ENCODE measurements around the gene KRT86.
"Not testable (repeated sequence)": the region's sequence is repeated elsewhere in the genome, so short reads cannot be mapped to it uniquely, and the experiment has no call there.

The KRT86 gene

GRCh38 chr12:52331039-52331438, 56.6 kb downstream of the KRT86 start:
- in situ Hi-C loops (cut with MboI; ENCODE audit: low sequenced_read_pairs): no loop called here

DNA sequence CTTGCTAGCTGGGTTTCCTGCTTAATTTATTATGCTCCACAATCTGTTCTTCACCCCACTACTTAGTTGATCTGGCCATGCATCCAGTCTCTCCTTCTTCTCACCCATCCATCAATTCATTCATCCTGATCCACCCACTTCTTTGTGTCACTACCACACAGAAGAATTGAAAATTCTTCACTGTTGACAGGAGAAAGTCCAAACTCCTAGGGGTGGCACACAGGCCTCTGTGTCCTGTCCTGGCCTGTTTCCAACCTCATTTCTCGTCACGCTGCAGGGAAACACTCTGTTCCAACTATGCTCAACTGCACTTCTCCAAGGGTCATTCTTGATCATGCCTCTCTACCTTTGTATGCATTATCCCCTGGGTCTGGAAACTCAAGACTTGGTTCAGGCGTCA, 57.4 kb downstream of the KRT86 start:
- in situ Hi-C loops (cut with MboI; ENCODE audit: low sequenced_read_pairs): no loop called here

GRCh38 chr12:52332381-52332780, 57.9 kb downstream of the KRT86 start:
- in situ Hi-C loops (cut with MboI; ENCODE audit: low sequenced_read_pairs): no loop called here

GRCh38 chr12:52333321-52333720, 58.9 kb downstream of the KRT86 start:
- in situ Hi-C loops (cut with MboI; ENCODE audit: low sequenced_read_pairs): no loop called here

- in situ Hi-C loops (cut with MboI; ENCODE audit: low sequenced_read_pairs): no loop called here
Measured at GRCh38 chr12:52334185-52334584, 59.7 kb downstream of the KRT86 start.

DNA sequence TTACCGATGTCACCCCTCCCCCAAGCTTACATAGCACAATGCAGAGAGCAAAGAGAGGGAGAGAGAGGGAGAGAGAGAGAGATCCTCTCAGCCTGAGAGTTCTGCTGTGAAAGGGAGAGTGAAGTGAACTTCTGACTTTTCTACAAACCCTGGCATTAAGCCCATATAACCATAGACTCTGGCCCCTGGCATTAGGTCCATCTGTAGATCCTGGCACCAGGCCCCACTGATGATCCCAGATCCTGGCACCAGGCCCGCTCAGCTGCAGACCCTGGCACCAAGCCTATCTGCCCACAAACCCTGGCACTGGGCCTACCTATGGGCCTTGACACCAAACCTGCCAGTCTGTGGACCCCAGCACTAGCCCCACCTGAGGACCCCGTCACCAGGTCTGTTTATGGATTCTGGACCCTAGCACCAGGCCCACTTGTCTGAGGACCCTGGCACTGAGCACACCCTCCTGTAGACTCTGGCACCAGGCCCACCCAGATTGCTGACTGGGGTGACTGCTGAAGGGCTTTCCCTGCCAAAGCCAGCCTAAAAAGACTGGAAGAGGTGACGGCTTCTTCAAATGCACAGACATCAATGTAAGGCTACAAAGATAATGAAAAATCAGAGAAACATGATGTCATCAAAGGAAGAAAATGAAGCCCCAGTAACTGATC, 61.3 kb downstream of the KRT86 start:
- in situ Hi-C loops (cut with MboI; ENCODE audit: low sequenced_read_pairs): no loop called here

DNA sequence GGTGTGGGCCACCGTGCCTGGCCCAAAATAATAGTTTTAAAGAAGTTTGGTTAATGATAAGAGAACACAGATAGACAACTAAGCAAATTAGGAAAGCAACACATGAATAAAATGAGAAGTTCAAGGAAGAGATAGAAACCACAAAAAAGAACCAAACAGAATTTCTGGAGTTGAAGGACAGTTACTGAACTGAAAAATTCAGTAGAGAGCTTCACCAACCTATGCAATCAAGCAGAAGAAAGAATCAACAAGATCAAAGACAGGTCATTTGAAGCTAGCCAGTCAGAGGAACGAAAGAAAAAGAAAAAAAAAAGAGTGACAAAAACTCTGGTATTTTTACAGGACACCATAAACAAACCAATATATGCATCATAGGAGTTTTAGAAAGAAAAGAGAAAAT, 62.2 kb downstream of the KRT86 start:
- in situ Hi-C loops (cut with MboI; ENCODE audit: low sequenced_read_pairs): no loop called here

DNA sequence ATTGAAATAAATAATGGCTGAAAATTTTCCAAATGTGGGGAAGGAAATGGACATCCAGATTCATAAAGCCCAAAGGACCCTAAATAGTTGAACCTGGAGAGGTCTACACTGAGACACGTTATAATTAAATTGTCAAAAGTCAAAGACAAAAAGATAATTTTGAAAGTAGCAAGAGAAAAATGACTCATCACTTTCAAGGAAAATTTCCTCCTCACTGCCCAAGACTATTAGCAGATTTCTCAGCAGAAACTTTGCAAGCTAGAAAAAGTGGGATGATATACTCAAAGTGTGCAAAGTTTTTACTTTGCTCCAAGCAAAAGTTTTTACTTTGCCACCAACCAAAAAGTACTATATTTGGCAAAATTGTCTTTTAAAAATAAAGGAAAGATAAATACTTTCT, 62.6 kb downstream of the KRT86 start:
- in situ Hi-C loops (cut with MboI; ENCODE audit: low sequenced_read_pairs): no loop called here

- in situ Hi-C loops (cut with MboI; ENCODE audit: low sequenced_read_pairs): no loop called here
Measured at GRCh38 chr12:52338241-52338960, 64.0 kb downstream of the KRT86 start.

DNA sequence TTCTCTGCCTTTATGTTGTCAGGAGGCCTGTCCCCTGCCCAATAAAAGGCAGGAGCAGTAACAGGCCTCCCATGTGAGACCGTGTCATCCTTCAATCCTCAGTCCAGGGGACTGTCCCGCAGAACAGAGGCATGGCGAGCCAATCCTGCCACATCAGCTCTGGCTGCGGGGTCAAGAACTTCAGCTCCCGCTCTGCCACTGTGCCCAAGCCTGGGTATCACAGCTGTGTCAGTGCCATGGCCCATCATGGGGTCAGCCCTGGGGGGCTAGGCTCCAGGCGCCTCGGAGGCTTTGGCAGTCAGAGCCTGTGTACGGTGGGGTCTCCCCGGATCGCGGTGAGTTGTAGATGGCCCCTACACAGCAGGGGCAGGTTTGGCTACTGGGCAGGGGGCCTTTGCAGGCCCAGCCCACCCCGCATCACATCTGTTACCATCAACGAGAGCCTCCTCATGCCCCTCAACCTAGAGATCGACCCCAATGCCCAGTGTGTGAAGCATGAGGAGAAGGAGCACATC, 66.7 kb downstream of the KRT86 start:
- in situ Hi-C loops (cut with MboI; ENCODE audit: low sequenced_read_pairs): no loop called here

- in situ Hi-C loops (cut with MboI; ENCODE audit: low sequenced_read_pairs): no loop called here
Measured at GRCh38 chr12:52342781-52343490, 68.5 kb downstream of the KRT86 start.

DNA sequence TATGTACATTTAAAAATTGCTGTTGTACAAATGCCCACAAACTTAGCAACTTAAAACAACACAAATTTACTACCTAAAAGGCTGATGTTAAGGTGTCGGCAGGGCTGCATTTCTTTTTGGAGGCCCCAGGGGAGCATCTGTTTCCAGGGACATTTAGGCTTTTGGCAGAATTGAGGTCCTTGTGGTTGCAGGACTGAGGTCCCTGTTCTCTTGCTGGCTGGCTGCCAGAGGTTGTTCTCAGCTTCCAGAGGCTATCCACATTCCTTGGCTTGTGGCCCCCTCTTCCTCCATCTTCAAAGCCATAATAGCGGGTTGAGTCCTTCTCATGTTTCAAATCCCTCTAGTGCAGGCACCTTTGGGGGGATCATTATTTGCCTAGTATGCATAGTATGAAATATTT, 69.1 kb downstream of the KRT86 start:
- in situ Hi-C loops (cut with MboI; ENCODE audit: low sequenced_read_pairs): no loop called here

DNA sequence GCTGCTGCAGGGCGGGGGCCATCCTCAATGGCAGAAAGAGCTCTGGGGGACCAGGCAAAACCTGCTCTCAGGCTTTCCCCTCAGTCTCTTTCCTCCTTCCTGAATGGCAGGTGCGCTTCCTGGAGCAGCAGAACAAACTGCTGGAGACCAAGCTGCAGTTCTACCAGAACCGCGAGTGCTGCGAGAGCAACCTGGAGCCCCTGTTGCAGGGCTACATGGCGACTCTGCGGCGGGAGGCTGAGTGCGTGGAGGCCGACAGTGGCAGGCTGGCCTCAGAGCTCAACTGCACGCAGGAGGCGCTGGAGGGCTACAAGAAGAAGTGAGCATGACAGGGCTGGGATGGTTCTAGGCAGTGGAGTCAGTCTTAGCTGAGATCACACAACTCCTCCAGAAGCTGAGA, 69.7 kb downstream of the KRT86 start:
- in situ Hi-C loops (cut with MboI; ENCODE audit: low sequenced_read_pairs): no loop called here

GRCh38 chr12:52345041-52345440, 70.6 kb downstream of the KRT86 start:
- in situ Hi-C loops (cut with MboI; ENCODE audit: low sequenced_read_pairs): not testable (repeated sequence)

GRCh38 chr12:52346593-52346992, 72.1 kb downstream of the KRT86 start:
- in situ Hi-C loops (cut with MboI; ENCODE audit: low sequenced_read_pairs): no loop called here

GRCh38 chr12:52347016-52347415, 72.6 kb downstream of the KRT86 start:
- in situ Hi-C loops (cut with MboI; ENCODE audit: low sequenced_read_pairs): no loop called here

DNA sequence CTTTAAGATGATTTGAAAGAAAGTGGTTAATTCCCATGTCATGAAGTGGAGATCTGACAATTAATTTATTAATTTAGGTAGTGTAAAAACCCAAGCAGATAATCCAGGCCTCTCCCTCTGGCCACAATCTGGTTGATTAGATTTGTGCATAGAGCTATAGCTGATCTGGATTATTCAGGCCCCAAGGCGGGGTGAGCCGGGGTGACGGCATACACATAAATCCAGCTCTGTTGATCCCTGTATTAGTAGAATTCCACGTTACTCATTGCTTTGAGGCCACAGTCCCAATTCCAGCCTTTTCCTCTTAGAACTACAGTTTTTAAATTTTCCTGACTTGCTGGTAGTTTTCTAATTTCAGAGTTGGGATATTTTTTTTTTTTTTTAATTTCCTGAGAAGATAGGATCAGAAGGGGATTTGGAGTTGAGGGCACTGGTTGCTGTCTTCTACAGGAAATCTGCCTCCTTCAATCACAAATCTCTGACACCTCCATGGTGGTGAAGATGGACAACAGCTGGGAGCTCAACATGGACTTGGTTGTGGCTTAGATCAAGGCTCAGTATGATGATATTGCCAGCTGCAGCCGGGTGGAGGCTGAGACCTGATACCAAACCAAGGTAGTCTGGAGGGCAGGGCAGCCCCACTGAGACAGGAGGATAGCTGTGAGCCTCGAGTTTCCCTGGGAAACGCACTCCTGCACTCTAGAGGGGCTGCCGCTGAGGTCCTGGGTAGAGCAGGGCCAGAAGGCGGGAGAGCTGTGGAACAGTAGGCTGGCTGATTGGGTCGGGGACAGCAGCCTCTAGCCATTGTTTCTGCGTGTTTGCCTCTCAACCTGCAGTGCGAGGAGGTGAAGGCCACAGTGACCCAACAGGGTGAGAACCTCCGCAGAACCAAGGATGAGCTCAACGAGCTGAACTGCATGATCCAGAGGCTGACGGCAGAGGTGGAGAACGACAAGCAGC, 73.4 kb downstream of the KRT86 start:
- in situ Hi-C loops (cut with MboI; ENCODE audit: low sequenced_read_pairs): no loop called here

GRCh38 chr12:52349196-52349595, 74.8 kb downstream of the KRT86 start:
- in situ Hi-C loops (cut with MboI; ENCODE audit: low sequenced_read_pairs): no loop called here

DNA sequence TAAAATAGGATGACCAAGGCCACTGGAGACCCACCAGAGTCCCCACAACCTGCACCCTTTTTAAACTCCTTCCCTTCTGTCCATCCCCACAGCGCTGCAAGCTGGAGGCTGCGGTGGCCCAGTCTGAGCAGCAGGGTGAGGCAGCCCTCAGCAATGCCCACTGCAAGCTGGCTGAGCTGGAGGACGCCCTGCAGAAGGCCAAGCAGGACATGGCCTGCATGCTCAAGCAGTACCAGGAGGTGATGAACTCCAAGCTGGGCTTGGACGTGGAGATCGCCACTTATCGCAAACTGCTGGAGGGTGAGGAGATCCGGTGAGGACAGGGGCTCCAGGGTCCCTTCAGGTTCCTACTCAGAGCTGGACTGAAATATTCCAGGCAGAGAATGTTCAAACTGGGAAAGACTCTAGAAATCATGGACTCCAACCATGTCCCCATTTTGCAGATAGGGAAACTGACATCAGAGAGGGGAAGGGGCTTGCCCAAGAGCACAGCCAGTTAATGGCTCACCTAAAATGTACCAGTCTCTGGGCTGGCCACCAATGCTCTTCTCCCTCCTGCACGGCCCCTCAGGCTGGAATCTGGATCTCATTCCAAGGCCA, 75.7 kb downstream of the KRT86 start:
- in situ Hi-C loops (cut with MboI; ENCODE audit: low sequenced_read_pairs): no loop called here

- in situ Hi-C loops (cut with MboI; ENCODE audit: low sequenced_read_pairs): no loop called here
Measured at GRCh38 chr12:52350786-52351185, 76.3 kb downstream of the KRT86 start.

Measured in HL-60/S4 treated with retinoic acid at 250 ng/mL for 4 days and 3 days (cell line).